Endothelial cell of umbilical vein (primary cell): ENCODE results near the gene KIF26B. TPM values are rescaled to one million over a fixed set of nuclear protein-coding genes. Genes with fewer than 3 reads are reported as not detected.

Source experiments
- BruUV-seq: library from RNA; stranded (reverse); fragments of 400-500 nt; replicated peaks from 2 replicates; lab custom pipeline; 2021; lab: Mats Ljungman, UMichigan
- CTCF ChIA-PET: fragments of 300-600, 350-600 bp; sonication (Branson Sonifier 250); formaldehyde crosslinking; loops from one replicate; lab custom pipeline; 2021; ENCODE audit warnings: antibody characterized with exemption, inconsistent platforms; lab: Charles Lee
- POLR2A ChIA-PET: fragments of 300-600, 350-600 bp; sonication (Branson Sonifier 250); formaldehyde crosslinking; loops from one replicate; lab custom pipeline; 2021; ENCODE audit warnings: antibody characterized with exemption, inconsistent platforms; lab: Charles Lee
- DNase-seq: peaks from one replicate; pipeline ENCODE4 v3.0.0-alpha.2; 2011; ENCODE audit warnings: low read depth, low spot score
- FAIRE-seq: peaks from 2 replicates; lab custom pipeline; 2011; peaks lifted over from hg19 to GRCh38; lab: Jason Lieb, UNC
- H2AFZ ChIP-seq: 2 replicates; pipeline ENCODE4 v1.6.0; 2012; ENCODE audit warnings: low read depth, low read length, control low read depth, inconsistent platforms
- H3K27ac ChIP-seq: 2 replicates; pipeline ENCODE4 v1.5.1; 2011; ENCODE audit warnings: low read depth, mild to moderate bottlenecking, control low read depth, low read length, moderate library complexity; ENCODE audit not compliant: insufficient read depth
- H3K27me3 ChIP-seq, 2 experiments: 2 replicates each; pipeline versions ENCODE4 v1.6.0 to v1.6.1; 2011; ENCODE audit warnings: low read length in 2 of 2, mixed read lengths in 1 of 2; ENCODE audit not compliant: control insufficient read depth in 2 of 2, insufficient read depth in 2 of 2
- H3K36me3 ChIP-seq, 2 experiments: 2 replicates in 1 of 2; 3 replicates in 1 of 2; pipeline ENCODE4 v1.5.1; 2011; ENCODE audit warnings: low read length in 2 of 2, mild to moderate bottlenecking in 1 of 2, moderate library complexity in 1 of 2; ENCODE audit not compliant: control insufficient read depth in 2 of 2, insufficient read depth in 2 of 2; ENCODE audit errors: extremely low read depth in 1 of 2
- H3K4me1 ChIP-seq: 3 replicates; pipeline ENCODE4 v1.5.1; 2011; ENCODE audit warnings: mild to moderate bottlenecking, low read length; ENCODE audit not compliant: control insufficient read depth, insufficient read depth; ENCODE audit errors: extremely low read depth
- H3K4me2 ChIP-seq: 2 replicates; pipeline ENCODE4 v1.6.1; 2011; ENCODE audit warnings: low read length, control low read depth, mixed read lengths; ENCODE audit not compliant: insufficient read depth
- H3K4me3 ChIP-seq, 3 experiments: fragments of 200-600 bp in 1 of 3; sonication (generic), shearing (Covaris generic) in 1 of 3; replicated peaks in 1 of 3; 2 replicates each; pipeline ENCODE4 v1.5.1; 2011 to 2016; ENCODE audit warnings: control low read depth in 3 of 3, low read length in 3 of 3, mild to moderate bottlenecking in 2 of 3, inconsistent platforms in 1 of 3, low read depth in 1 of 3, moderate library complexity in 1 of 3; ENCODE audit not compliant: insufficient read depth in 1 of 3
- H3K79me2 ChIP-seq: 2 replicates; pipeline ENCODE4 v1.6.0; 2012; ENCODE audit warnings: low read length, inconsistent platforms; ENCODE audit not compliant: control insufficient read depth, insufficient read depth
- H3K9ac ChIP-seq: replicated peaks from 2 replicates; pipeline ENCODE3; 2011; ENCODE audit warnings: low read length, control low read depth; ENCODE audit not compliant: insufficient read depth; ENCODE audit errors: extremely low read depth
- H3K9me1 ChIP-seq: replicated peaks from 3 replicates; pipeline ENCODE4 v1.6.0; 2011; ENCODE audit warnings: mild to moderate bottlenecking, low read length; ENCODE audit not compliant: control insufficient read depth, insufficient read depth; ENCODE audit errors: extremely low read depth
- H3K9me3 ChIP-seq: replicated peaks from 2 replicates; pipeline ENCODE4 v1.5.1; 2012; ENCODE audit warnings: low read length, inconsistent platforms; ENCODE audit not compliant: control insufficient read depth, insufficient read depth
- H4K20me1 ChIP-seq: replicated peaks from 2 replicates; pipeline ENCODE3; 2011; ENCODE audit warnings: mild to moderate bottlenecking, low read length; ENCODE audit not compliant: control insufficient read depth, insufficient read depth; ENCODE audit errors: extremely low read depth
- CTCF ChIP-seq, 2 donors: IDR thresholded peaks; 1 replicate in 1 of 2; 2 replicates in 1 of 2; pipeline ENCODE4 v1.5.1; 2011; ENCODE audit warnings: low read length in 2 of 2, mild to moderate bottlenecking in 2 of 2, moderate library complexity in 2 of 2, control low read depth in 1 of 2, inconsistent platforms in 1 of 2, low read depth in 1 of 2; ENCODE audit not compliant: insufficient read depth in 1 of 2; ENCODE audit errors: extremely low read depth in 1 of 2
- EZH2 ChIP-seq: IDR thresholded peaks from 2 replicates; pipeline ENCODE4 v1.6.1; 2012; ENCODE audit warnings: borderline replicate concordance, low read depth, mild to moderate bottlenecking, moderate library complexity, low read length, inconsistent platforms; ENCODE audit not compliant: severe bottlenecking
- FOS ChIP-seq: IDR thresholded peaks from 2 replicates; pipeline ENCODE4 v1.6.1; 2011; ENCODE audit warnings: mild to moderate bottlenecking, low read length, moderate library complexity, borderline replicate concordance; ENCODE audit not compliant: insufficient read depth
- GATA2 ChIP-seq: IDR thresholded peaks from 2 replicates; pipeline ENCODE4 v1.7.0; 2011; ENCODE audit warnings: low read depth, mild to moderate bottlenecking, moderate library complexity, mixed read lengths, low read length; ENCODE audit not compliant: insufficient read length, insufficient read depth
- JUN ChIP-seq: IDR thresholded peaks from 2 replicates; pipeline ENCODE4 v1.6.1; 2011; ENCODE audit warnings: borderline replicate concordance, low read depth; ENCODE audit not compliant: insufficient read length, insufficient read depth
- MAX ChIP-seq: IDR thresholded peaks from 2 replicates; pipeline ENCODE4 v1.6.1; 2011; ENCODE audit not compliant: insufficient read depth, insufficient read length
- MYC ChIP-seq: IDR thresholded peaks from one replicate; pipeline ENCODE4 v1.6.1; 2011; ENCODE audit warnings: mild to moderate bottlenecking, low read depth, low read length
- POLR2A ChIP-seq: IDR thresholded peaks from 2 replicates; pipeline ENCODE4 v1.6.1; 2012; ENCODE audit warnings: low read depth, mild to moderate bottlenecking, control low read depth, low read length
- POLR2AphosphoS5 ChIP-seq: IDR thresholded peaks from 2 replicates; pipeline ENCODE4 v1.6.1; 2012; ENCODE audit warnings: low read depth, mild to moderate bottlenecking, control low read depth, low read length, moderate library complexity; ENCODE audit not compliant: insufficient read depth
- dilution Hi-C: fragments of 300-500 bp; cut with MboI; formaldehyde crosslinking; loops from one replicate; pipeline ENCODE4 v1.15.0; 2019; ENCODE audit warnings: low sequenced_read_pairs; ENCODE audit not compliant: extremely low pct_ligation_motif_present
- intact Hi-C: fragments of 100-400 bp; cut with micrococcal nuclease; formaldehyde crosslinking; loops from one replicate; pipeline ENCODE4 v1.10.0; 2022
- polyA plus RNA-seq, 4 experiments: library from polyadenylated mRNA; depleted of rRNA in 3 of 4; stranded (reverse) in 3 of 4; unstranded in 1 of 4; fragments of >200 nt; gene quantifications; 2 replicates each; pipeline versions ENCODE4 v1.2.1 to v1.2.3, GENCODE V29; 2011 to 2012; ENCODE audit warnings: missing spikeins in 1 of 4
- total RNA-seq: library from RNA; stranded (reverse); gene quantifications from 2 replicates; pipeline ENCODE4 v1.2.3, GENCODE V29; 2021

Gene KIF26B
- total and polyA plus RNA-seq, 2 donors (not counting 3 experiments of a cell fraction or from before 2014, with no cell fraction given), result 0.04 to 0.49 TPM

GRCh38 chr1:245715291-245715701, 560.5 kb downstream of the KIF26B start:
- BruUV-seq, result no TSS peak
- TF ChIP-seq GATA2 (no peak), EZH2 (no peak), MAX (no peak)
- Histone ChIP-seq H3K27ac (no peak overlapping the region), H4K20me1 (no peaks in the 10 kb centered on the region), H2AFZ (no peak overlapping the region), H3K4me1 (no peaks in the 10 kb centered on the region), H3K4me2 (no peak overlapping the region), H3K36me3 (no peaks in the 10 kb centered on the region), H3K9me1 (no peaks in the 10 kb centered on the region), H3K4me3 (no peak overlapping the region), H3K9ac (no peak overlapping the region), H3K9me3 (no peaks in the 10 kb centered on the region), H3K79me2 (no peaks in the 10 kb centered on the region), H3K27me3 (no peaks in the 10 kb centered on the region)
- FAIRE-seq (no peak), DNase-seq (no peak)
- dilution Hi-C loops (no loop called here), intact Hi-C loops (no loop called here)
- ChIA-PET POLR2A (no interaction called here), CTCF (no interaction called here)

GRCh38 chr1:245715970-245716369, 561.2 kb downstream of the KIF26B start:
- no TSS peak for BruUV-seq
- no peak overlapping the region for H3K4me2 ChIP-seq
- DNase-seq, result no peak
- intact Hi-C loops, result no loop called here
- H3K9ac ChIP-seq, result no peak overlapping the region
- H3K79me2 ChIP-seq, result no peaks in the 10 kb centered on the region
- no peak overlapping the region for H3K27ac ChIP-seq
- dilution Hi-C loops, result no loop called here
- no peaks in the 10 kb centered on the region for H4K20me1 ChIP-seq
- H3K4me3 ChIP-seq, result no peak overlapping the region
- FAIRE-seq, result no peak
- ChIA-PET POLR2A (no interaction called here), CTCF (no interaction called here)
- no peaks in the 10 kb centered on the region for H3K36me3 ChIP-seq
- H3K9me1 ChIP-seq, result no peaks in the 10 kb centered on the region
- TF ChIP-seq JUN (no peak), MAX (no peak), POLR2AphosphoS5 (no peak), GATA2 (no peak), CTCF (IDR thresholded peaks at IDR 0.05; ENCODE audit: extremely low read depth in 1 of 2, insufficient read depth in 1 of 2, low read depth in 1 of 2, low read length in 2 of 2) (no peak), FOS (no peak), MYC (no peak), POLR2A (no peak), EZH2 (no peak)
- H3K27me3 ChIP-seq, result no peaks in the 10 kb centered on the region
- H2AFZ ChIP-seq, result no peak overlapping the region
- no peaks in the 10 kb centered on the region for H3K9me3 ChIP-seq
- no peaks in the 10 kb centered on the region for H3K4me1 ChIP-seq
